Left colon (tissue), 2 donors: ENCODE measurements around the gene ANTXR1. TPM values are rescaled to one million over a fixed set of nuclear protein-coding genes. Genes with fewer than 3 reads are reported as not detected.

Source experiments
- ATAC-seq: fragments of 200-7000 bp; cut with Tn5 transposase; one replicate; pipeline ENCODE4 v1.9.1; 2020; ENCODE audit warnings: mild to moderate bottlenecking, moderate library complexity
- DNase-seq, 2 donors: peaks; one replicate each; pipeline ENCODE4 v3.0.0-alpha.2; 2020
- intact Hi-C, 2 donors: fragments of 100-400 bp; cut with DNase I in 1 of 2; cut with micrococcal nuclease in 1 of 2; formaldehyde crosslinking; loops; one replicate each; pipeline versions ENCODE4 v1.11.2 to v1.14.0; 2022; cut with DNase I, micrococcal nuclease
- total RNA-seq, 2 donors: library from RNA; stranded (reverse); fragmentation: NEBNext Ultra II Directional; extraction: Animal tissue kit (Norgen Biotek cat#: 25700); gene quantifications; one replicate each; pipeline ENCODE4 v1.2.1, GENCODE V29; 2021
- donor health status: DM: no; HTN: no; CAD: no.
- donor health status: DM: yes; HTN: yes; CAD: no.

The ANTXR1 gene
- total RNA-seq, 2 donors from 2014 or later, result 13.8 to 17.3 TPM

- intact Hi-C loops, result no loop called here
- DNase-seq (no peak), ATAC-seq (no peak)
Measured at GRCh38 chr2:69269330-69269729, 256.4 kb downstream of the ANTXR1 start.

GRCh38 chr2:69271831-69272257 lies 258.9 kb downstream of the ANTXR1 start:
- intact Hi-C loops, result no loop called here
- ATAC-seq, result no peak
- no peak for DNase-seq

- ATAC-seq (peak; percentile 47), DNase-seq (no peak)
- intact Hi-C loops, result no loop called here
Measured at GRCh38 chr2:69272803-69273471, 260.0 kb downstream of the ANTXR1 start.

GRCh38 chr2:69275490-69275889 lies 262.5 kb downstream of the ANTXR1 start:
- no peak for ATAC-seq
- intact Hi-C loops, result no loop called here

GRCh38 chr2:69278366-69278765 lies 265.4 kb downstream of the ANTXR1 start:
- no peak for DNase-seq
- no peak for ATAC-seq
- intact Hi-C loops, result no loop called here

More at GRCh38 chr2:69275490-69275889, 262.5 kb downstream of the ANTXR1 start:
- no peak for DNase-seq

GRCh38 chr2:69279211-69279610 lies 266.2 kb downstream of the ANTXR1 start:
- no peak for DNase-seq
- intact Hi-C loops, result no loop called here
- no peak for ATAC-seq

GRCh38 chr2:69279931-69280681 lies 267.1 kb downstream of the ANTXR1 start:
- no peak for ATAC-seq
- intact Hi-C loops, result no loop called here

GRCh38 chr2:69280796-69281412 lies 267.9 kb downstream of the ANTXR1 start:
- intact Hi-C loops, result no loop called here
- no peak for ATAC-seq
- no peak for DNase-seq

More at GRCh38 chr2:69279931-69280681, 267.1 kb downstream of the ANTXR1 start:
- DNase-seq, result no peak

GRCh38 chr2:69285379-69285894 lies 272.5 kb downstream of the ANTXR1 start:
- intact Hi-C loops, result no loop called here

GRCh38 chr2:69287544-69287943 lies 274.6 kb downstream of the ANTXR1 start:
- ATAC-seq (no peak), DNase-seq (no peak)
- intact Hi-C loops, result no loop called here

More at GRCh38 chr2:69285379-69285894, 272.5 kb downstream of the ANTXR1 start:
- no peak for ATAC-seq
- no peak for DNase-seq

- no peak for DNase-seq
- intact Hi-C loops, result no loop called here
- ATAC-seq, result no peak
Measured at GRCh38 chr2:69288429-69288828, 275.4 kb downstream of the ANTXR1 start.

- no peak for DNase-seq
- intact Hi-C loops, result no loop called here
- peak; percentile 57 for ATAC-seq
Measured at GRCh38 chr2:69291004-69291650, 278.1 kb downstream of the ANTXR1 start.

- ATAC-seq, result no peak
- DNase-seq, result no peak
- intact Hi-C loops, result no loop called here
Measured at GRCh38 chr2:69291721-69292120, 278.7 kb downstream of the ANTXR1 start.

- ATAC-seq, result no peak
- intact Hi-C loops, result no loop called here
- DNase-seq, result no peak
Measured at GRCh38 chr2:69292256-69292655, 279.3 kb downstream of the ANTXR1 start.

- intact Hi-C loops, result no loop called here
- DNase-seq (no peak), ATAC-seq (no peak)
Measured at GRCh38 chr2:69296421-69296820, 283.4 kb downstream of the ANTXR1 start.

GRCh38 chr2:69297216-69297615 lies 284.2 kb downstream of the ANTXR1 start:
- intact Hi-C loops, result no loop called here
- no peak for DNase-seq
- ATAC-seq, result no peak

GRCh38 chr2:69298261-69298660 lies 285.3 kb downstream of the ANTXR1 start:
- no peak for DNase-seq
- intact Hi-C loops, result no loop called here
- ATAC-seq, result no peak

GRCh38 chr2:69298862-69299261 lies 285.9 kb downstream of the ANTXR1 start:
- intact Hi-C loops, result no loop called here
- ATAC-seq (no peak), DNase-seq (no peak)
